Stomach (tissue), 9 donors: ENCODE data around the gene B4GALT3. TPM values are rescaled to one million over a fixed set of nuclear protein-coding genes. Genes with fewer than 3 reads are reported as not detected.
A peak's percentile ranks its signal among the peaks of the same experiment; 100 is the strongest.

Experiments used
- DNase-seq, 2 donors: peaks; one replicate each; pipeline versions ENCODE4 v3.0.0 to v3.0.0-alpha.2; 2013 to 2019
- H3K27ac ChIP-seq, 5 donors: fragments of 200-600 bp in 4 of 5; sonication (generic) in 4 of 5; one replicate each; pipeline ENCODE4 v1.5.1; 2013 to 2019; ENCODE audit warnings: mild to moderate bottlenecking in 1 of 5, moderate library complexity in 1 of 5
- H3K27me3 ChIP-seq, 3 donors: fragments of 200-600 bp; sonication (generic); one replicate each; pipeline ENCODE4 v1.5.1; 2017 to 2019; ENCODE audit warnings: mixed run types in 1 of 3
- H3K36me3 ChIP-seq, 4 donors: fragments of 200-600 bp; sonication (generic); 1 replicate in 3 of 4; 2 replicates in 1 of 4; pipeline ENCODE4 v1.5.1; 2016 to 2019
- H3K4me1 ChIP-seq, 4 donors: fragments of 200-600 bp; sonication (generic); one replicate each; pipeline ENCODE4 v1.5.1; 2016 to 2019
- H3K4me3 ChIP-seq, 4 donors: fragments of 200-600 bp; sonication (generic) in 3 of 4; one replicate each; pipeline ENCODE4 v1.5.1; 2016 to 2019; ENCODE audit warnings: mild to moderate bottlenecking in 1 of 4
- H3K9me3 ChIP-seq, 4 donors: fragments of 200-600 bp; sonication (generic); one replicate each; pipeline ENCODE4 v1.5.1; 2016 to 2019
- EP300 ChIP-seq: sonication (generic); formaldehyde crosslinking; IDR thresholded peaks from one replicate; pipeline ENCODE4 v1.6.1; 2017; ENCODE audit warnings: antibody characterized with exemption
- POLR2A ChIP-seq, 4 donors: fragments of 450-650 bp; IDR thresholded peaks; one replicate each; pipeline ENCODE4 v1.6.1; 2016; ENCODE audit warnings: antibody characterized with exemption in 4 of 4, control low read depth in 2 of 4, mild to moderate bottlenecking in 1 of 4, moderate library complexity in 1 of 4
- POLR2AphosphoS5 ChIP-seq, 3 donors: sonication (generic); formaldehyde crosslinking; IDR thresholded peaks; one replicate each; pipeline ENCODE4 v1.6.1; 2016; ENCODE audit warnings: antibody characterized with exemption in 3 of 3
- WGBS, 5 donors: extraction: QIAGEN DNeasy Blood & Tissue Kit in 3 of 5; methylation state at CpG; one replicate each; pipeline versions ENCODE4 v1.1.5 to v1.1.7; 2013 to 2018; 5-methylcytosine and 5-hydroxymethylcytosine counted together
- intact Hi-C: fragments of 100-400 bp; cut with DNase I; formaldehyde crosslinking; loops from one replicate; pipeline ENCODE4 v1.15.1; 2023; ENCODE audit warnings: low total_unique reads
- polyA plus RNA-seq, 3 donors: library from polyadenylated mRNA; stranded (reverse); fragments of 200-250 nt; gene quantifications; one replicate each; pipeline ENCODE4 v1.2.3, GENCODE V29; 2013
- total RNA-seq, 5 donors: library from RNA; depleted of rRNA; stranded (reverse); fragments of >200 nt; gene quantifications; one replicate each; pipeline versions ENCODE4 v1.1.0 to v1.2.3, GENCODE V29; 2014 to 2016
- TF ChIP-seq, protein P1 (sequence below), 7 experiments: fragments of 450-650 bp in 4 of 7; fragments of 200-600 bp in 3 of 7; sonication (generic) in 3 of 7; IDR thresholded peaks; one replicate each; pipeline ENCODE4 v1.5.1; 2016 to 2019; ENCODE audit warnings: antibody characterized with exemption in 7 of 7, control low read depth in 2 of 7, mild to moderate bottlenecking in 1 of 7
- donor health status: healthy with polysubstance abuse.
- donor health status: Bipolar disorder and iron deficiency.
- donor health status: healthy.

The B4GALT3 gene
- total and polyA plus RNA-seq, 8 donors = 12.2 to 25.8 (median 17.5) TPM

DNA sequence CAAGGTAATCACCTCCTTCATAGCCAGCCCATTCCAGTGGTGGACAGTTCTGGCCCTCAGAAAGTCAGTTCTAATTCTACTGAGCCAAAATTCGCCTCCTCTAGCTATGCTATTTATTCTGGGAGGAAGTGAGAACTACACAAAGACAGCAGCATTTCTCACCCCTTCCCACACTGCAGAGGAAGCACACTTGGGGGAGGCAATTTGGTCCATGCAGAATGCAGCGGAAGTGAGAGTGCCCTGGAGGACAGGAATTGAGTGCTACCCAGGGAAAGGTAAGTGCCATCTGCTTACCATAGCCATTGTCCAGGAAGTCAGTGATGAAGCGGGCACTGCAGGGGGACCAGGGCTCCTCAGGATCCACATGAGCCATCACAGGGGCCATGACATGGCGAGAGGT lies 17.9 kb upstream of the B4GALT3 start:
- Histone ChIP-seq H3K4me1 (peaks cover 6 to 83% (median 51%) of the 10 kb centered on the region in 4 donors), H3K27me3 (peaks cover 0 to 8% (median 0%) of the 10 kb centered on the region in 3 donors), H3K4me3 (peak overlapping the region in 2 of 4 donors; percentile 55 to 56), H3K9me3 (no peaks in the 10 kb centered on the region), H3K36me3 (peaks cover 0 to 34% (median 20%) of the 10 kb centered on the region in 4 donors), H3K27ac (peak overlapping the region in 2 of 5 donors; percentile 0 to 98)
- intact Hi-C loops = no loop called here
- no peak for TF ChIP-seq POLR2AphosphoS5 (IDR thresholded peaks at IDR 0.05)
- TF ChIP-seq, protein P1, sequence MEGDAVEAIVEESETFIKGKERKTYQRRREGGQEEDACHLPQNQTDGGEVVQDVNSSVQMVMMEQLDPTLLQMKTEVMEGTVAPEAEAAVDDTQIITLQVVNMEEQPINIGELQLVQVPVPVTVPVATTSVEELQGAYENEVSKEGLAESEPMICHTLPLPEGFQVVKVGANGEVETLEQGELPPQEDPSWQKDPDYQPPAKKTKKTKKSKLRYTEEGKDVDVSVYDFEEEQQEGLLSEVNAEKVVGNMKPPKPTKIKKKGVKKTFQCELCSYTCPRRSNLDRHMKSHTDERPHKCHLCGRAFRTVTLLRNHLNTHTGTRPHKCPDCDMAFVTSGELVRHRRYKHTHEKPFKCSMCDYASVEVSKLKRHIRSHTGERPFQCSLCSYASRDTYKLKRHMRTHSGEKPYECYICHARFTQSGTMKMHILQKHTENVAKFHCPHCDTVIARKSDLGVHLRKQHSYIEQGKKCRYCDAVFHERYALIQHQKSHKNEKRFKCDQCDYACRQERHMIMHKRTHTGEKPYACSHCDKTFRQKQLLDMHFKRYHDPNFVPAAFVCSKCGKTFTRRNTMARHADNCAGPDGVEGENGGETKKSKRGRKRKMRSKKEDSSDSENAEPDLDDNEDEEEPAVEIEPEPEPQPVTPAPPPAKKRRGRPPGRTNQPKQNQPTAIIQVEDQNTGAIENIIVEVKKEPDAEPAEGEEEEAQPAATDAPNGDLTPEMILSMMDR (IDR thresholded peaks at IDR 0.05) = no peak
- TF ChIP-seq POLR2A (IDR thresholded peaks at IDR 0.05) = no peak
- TF ChIP-seq EP300 = no peak
- DNase-seq = no peak
- WGBS, 5 donors = 78 to 85% (median 79%) methylated on average over 4 of the region's 4 CpGs

DNA sequence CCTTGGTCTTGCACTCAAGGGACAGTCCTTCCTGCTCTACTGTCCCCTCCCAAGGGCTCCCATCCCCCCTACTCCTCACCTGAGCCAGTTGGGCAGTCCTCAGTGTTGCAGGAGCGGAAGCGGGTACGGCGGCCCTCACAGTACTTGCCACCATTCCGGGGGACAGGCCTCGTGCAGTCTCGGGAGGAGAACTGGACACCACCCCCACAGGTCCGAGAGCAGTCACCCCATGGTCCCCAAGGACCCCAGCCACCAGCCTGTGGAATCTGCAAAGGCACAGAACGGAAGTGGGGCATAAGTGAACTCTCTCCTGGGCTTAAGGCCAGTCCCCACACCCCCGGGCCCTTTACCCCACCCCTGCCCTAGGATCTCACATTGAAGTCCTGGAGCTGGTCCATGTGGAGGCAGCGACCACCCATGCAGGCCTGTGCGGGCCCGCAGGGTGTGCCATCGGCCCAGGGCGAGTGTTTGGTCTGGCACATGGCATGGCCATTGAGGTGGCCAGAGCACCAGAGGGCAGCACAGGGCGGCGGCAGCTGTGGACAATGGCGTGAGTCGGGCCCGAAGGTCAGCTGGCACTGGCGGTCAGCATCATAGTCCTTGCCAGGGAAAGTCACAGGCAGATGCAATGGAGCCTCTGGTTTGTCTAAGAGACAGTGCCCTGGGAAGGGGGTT lies 16.4 kb upstream of the B4GALT3 start:
- H3K4me3 ChIP-seq = peak overlapping the region in 2 of 4 donors; percentile 6 to 56
- peak overlapping the region in 2 of 5 donors; percentile 35 to 37 for H3K27ac ChIP-seq
- H3K27me3 ChIP-seq = peaks cover 0 to 8% (median 0%) of the 10 kb centered on the region in 3 donors
- peak in 1 of 3 donors; percentile 5 for TF ChIP-seq POLR2AphosphoS5 (IDR thresholded peaks at IDR 0.05)
- TF ChIP-seq EP300 = no peak
- TF ChIP-seq, protein P1 (IDR thresholded peaks at IDR 0.05) = peak in 1 of 7 experiments; percentile 16
- no peak for TF ChIP-seq POLR2A (IDR thresholded peaks at IDR 0.05)
- H3K36me3 ChIP-seq = peaks cover 0 to 34% (median 20%) of the 10 kb centered on the region in 4 donors
- no peaks in the 10 kb centered on the region for H3K9me3 ChIP-seq
- peak in 1 of 2 donors; percentile 57 for DNase-seq
- intact Hi-C loops = no loop called here
- WGBS, 5 donors = 64 to 79% (median 77%) methylated on average over 13 to 21 of the region's 21 CpGs
- H3K4me1 ChIP-seq = peaks cover 6 to 69% (median 38%) of the 10 kb centered on the region in 4 donors

DNA sequence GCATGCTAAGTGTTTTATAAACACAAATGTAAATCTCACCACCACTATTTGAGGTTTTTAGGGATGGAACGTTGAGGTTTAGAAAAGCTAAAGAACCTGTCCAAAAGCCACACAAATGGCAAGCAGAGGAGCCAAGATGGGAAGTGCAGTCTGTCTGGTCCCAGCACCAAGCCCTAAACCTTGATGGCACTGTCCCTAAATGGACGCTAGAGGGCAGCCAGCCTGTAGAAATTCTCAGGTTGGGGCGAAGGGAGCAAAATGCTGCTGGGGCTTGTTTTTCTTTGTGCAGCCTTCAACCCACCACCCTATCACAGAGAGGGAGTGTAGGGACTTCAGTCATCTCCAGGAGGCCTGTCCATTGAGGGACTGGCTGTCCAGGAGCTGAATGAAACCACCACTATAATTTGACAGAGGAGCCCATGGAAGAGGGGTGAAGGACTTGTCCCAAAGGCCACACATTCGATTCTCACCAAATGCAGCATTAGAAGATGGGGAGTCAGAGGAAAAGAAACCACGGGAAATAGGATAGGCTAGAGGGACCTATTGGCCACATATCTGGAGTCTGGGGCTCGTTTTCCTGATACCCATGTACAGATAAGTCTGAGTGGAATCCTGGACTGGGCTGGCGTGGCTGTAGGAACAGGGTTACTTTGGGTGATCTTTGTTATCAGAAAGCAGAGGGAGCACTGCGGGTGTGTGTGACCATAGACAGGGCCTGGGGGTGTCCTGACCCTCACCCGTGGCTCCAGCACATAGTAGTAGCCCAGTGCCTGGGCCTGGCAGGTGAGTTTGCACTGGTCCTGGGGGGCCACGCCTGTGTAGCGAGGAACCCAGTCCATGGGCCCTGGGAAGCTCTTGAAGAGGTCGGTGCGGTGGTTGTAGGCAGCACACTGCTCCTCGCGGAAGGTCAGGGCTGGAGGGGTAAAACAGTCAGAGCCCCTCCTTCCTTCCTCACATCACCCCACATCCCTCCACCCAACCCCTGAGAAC lies 15.5 kb upstream of the B4GALT3 start:
- Histone ChIP-seq H3K4me1 (peaks cover 6 to 59% (median 29%) of the 10 kb centered on the region in 4 donors), H3K4me3 (peak overlapping the region in 2 of 4 donors; percentile 6 to 56), H3K36me3 (peaks cover 0 to 34% (median 20%) of the 10 kb centered on the region in 4 donors), H3K27me3 (peaks cover 0 to 1% (median 0%) of the 10 kb centered on the region in 3 donors), H3K27ac (peak overlapping the region in 2 of 5 donors; percentile 35 to 37), H3K9me3 (no peaks in the 10 kb centered on the region)
- DNase-seq = peak; percentile 72 to 90
- TF ChIP-seq POLR2A (IDR thresholded peaks at IDR 0.05) = no peak
- peak in 1 of 3 donors; percentile 35 for TF ChIP-seq POLR2AphosphoS5 (IDR thresholded peaks at IDR 0.05)
- no peak for TF ChIP-seq EP300
- TF ChIP-seq, protein P1 (IDR thresholded peaks at IDR 0.05) = peak in 5 of 7 experiments; percentile 66 to 90 (median 83)
- 38 to 57% (median 54%) methylated on average over 10 to 15 of the region's 15 CpGs for WGBS, 5 donors
- intact Hi-C loops = no loop called here

DNA sequence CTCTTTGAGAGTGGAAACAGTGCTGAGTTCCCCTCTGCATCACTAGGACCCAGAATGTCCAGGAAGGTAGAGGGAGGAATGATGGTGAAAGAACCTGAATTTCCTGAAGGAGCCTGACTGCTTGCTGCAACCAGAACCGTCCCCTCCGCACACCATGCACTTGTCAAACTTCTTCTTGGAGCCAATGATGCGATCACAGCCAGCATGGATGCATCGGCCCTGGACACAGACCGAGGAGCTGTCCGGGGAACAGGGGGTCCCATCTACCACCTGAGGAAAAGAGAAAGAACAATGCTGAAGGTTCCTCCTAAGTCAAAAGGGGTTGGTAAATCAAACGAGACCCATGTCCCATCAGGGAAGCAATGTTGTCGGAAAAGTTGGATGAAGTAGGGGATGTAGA lies 14.7 kb upstream of the B4GALT3 start:
- intact Hi-C loops = no loop called here
- peaks cover 6 to 53% (median 24%) of the 10 kb centered on the region in 4 donors for H3K4me1 ChIP-seq
- H3K27me3 ChIP-seq = no peaks in the 10 kb centered on the region
- H3K4me3 ChIP-seq = no peak overlapping the region
- peaks cover 0 to 34% (median 20%) of the 10 kb centered on the region in 4 donors for H3K36me3 ChIP-seq
- no peaks in the 10 kb centered on the region for H3K9me3 ChIP-seq
- TF ChIP-seq, protein P1 (IDR thresholded peaks at IDR 0.05) = no peak
- no peak for TF ChIP-seq EP300
- no peak for TF ChIP-seq POLR2A (IDR thresholded peaks at IDR 0.05)
- no peak for TF ChIP-seq POLR2AphosphoS5 (IDR thresholded peaks at IDR 0.05)
- WGBS, 5 donors = 41 to 77% (median 66%) methylated on average over 7 to 8 of the region's 8 CpGs
- no peak overlapping the region for H3K27ac ChIP-seq
- DNase-seq = no peak
